H9 (cell line): ENCODE data around the gene GDF15. TPM values are rescaled to one million over a fixed set of nuclear protein-coding genes. Genes with fewer than 3 reads are reported as not detected.

Experiments
- DNase-seq: peaks from one replicate; pipeline ENCODE4 v3.0.0-alpha.2; 2017
- H2AFZ ChIP-seq: one replicate; pipeline ENCODE4 v1.6.1; 2013; ENCODE audit warnings: mild to moderate bottlenecking, low read length, control low read depth, moderate library complexity
- H2AK5ac ChIP-seq: 2 replicates; pipeline ENCODE4 v1.6.1; 2013; ENCODE audit warnings: low read length, control low read depth, mixed read lengths; ENCODE audit not compliant: insufficient read length
- H2BK120ac ChIP-seq: one replicate; pipeline ENCODE4 v1.6.1; 2013; ENCODE audit warnings: low read depth, mild to moderate bottlenecking, low read length, control low read depth, inconsistent platforms; ENCODE audit not compliant: poor library complexity, severe bottlenecking
- H2BK12ac ChIP-seq: 2 replicates; pipeline ENCODE4 v1.6.1; 2013; ENCODE audit warnings: low read length, control low read depth, mixed read lengths, low read depth; ENCODE audit not compliant: insufficient read length
- H2BK15ac ChIP-seq: 2 replicates; pipeline ENCODE4 v1.6.1; 2013; ENCODE audit warnings: low read depth, low read length, control low read depth
- H2BK20ac ChIP-seq: one replicate; pipeline ENCODE4 v1.6.1; 2013; ENCODE audit warnings: low read depth, mild to moderate bottlenecking, low read length, control low read depth, inconsistent platforms; ENCODE audit not compliant: poor library complexity, severe bottlenecking
- H2BK5ac ChIP-seq: 2 replicates; pipeline ENCODE4 v1.6.1; 2013; ENCODE audit warnings: low read length, control low read depth, mixed read lengths; ENCODE audit not compliant: insufficient read length
- H3K14ac ChIP-seq: 2 replicates; pipeline ENCODE4 v1.6.1; 2013; ENCODE audit warnings: low read length, control low read depth; ENCODE audit not compliant: insufficient read depth
- H3K18ac ChIP-seq: 2 replicates; pipeline ENCODE4 v1.6.1; 2013; ENCODE audit warnings: low read depth, mild to moderate bottlenecking, mixed read lengths, low read length, control low read depth; ENCODE audit not compliant: insufficient read length
- H3K23ac ChIP-seq: 2 replicates; pipeline ENCODE4 v1.6.1; 2013; ENCODE audit warnings: low read length, control low read depth, mixed read lengths, low read depth; ENCODE audit not compliant: insufficient read length
- H3K23me2 ChIP-seq: 2 replicates; pipeline ENCODE4 v1.6.1; 2013; ENCODE audit warnings: low read depth, mild to moderate bottlenecking, mixed read lengths, low read length, control low read depth; ENCODE audit not compliant: insufficient read length, poor library complexity, severe bottlenecking
- H3K27ac ChIP-seq: 2 replicates; pipeline ENCODE4 v1.5.1; 2013; ENCODE audit warnings: low read length, control low read depth, mixed read lengths, low read depth; ENCODE audit not compliant: insufficient read length
- H3K27me3 ChIP-seq: 2 replicates; pipeline ENCODE4 v1.6.1; 2013; ENCODE audit warnings: low read length, control low read depth, inconsistent platforms; ENCODE audit not compliant: insufficient read depth
- H3K4ac ChIP-seq: 2 replicates; pipeline ENCODE4 v1.6.1; 2013; ENCODE audit warnings: low read depth, mild to moderate bottlenecking, control low read depth, inconsistent platforms, low read length, moderate library complexity
- H3K4me1 ChIP-seq: 2 replicates; pipeline ENCODE4 v1.6.1; 2013; ENCODE audit warnings: low read length, control low read depth, inconsistent platforms; ENCODE audit not compliant: insufficient read depth
- H3K4me2 ChIP-seq: 2 replicates; pipeline ENCODE4 v1.6.1; 2013; ENCODE audit warnings: low read length, control low read depth, mixed read lengths; ENCODE audit not compliant: insufficient read length, insufficient read depth
- H3K56ac ChIP-seq: 2 replicates; pipeline ENCODE4 v1.6.1; 2013; ENCODE audit warnings: low read depth, mild to moderate bottlenecking, mixed read lengths, low read length, control low read depth; ENCODE audit not compliant: insufficient read length
- H3K79me1 ChIP-seq: 2 replicates; pipeline ENCODE4 v1.6.1; 2013; ENCODE audit warnings: low read depth, mild to moderate bottlenecking, moderate library complexity, low read length, control low read depth, inconsistent platforms; ENCODE audit not compliant: insufficient read depth, poor library complexity, severe bottlenecking
- H3K79me2 ChIP-seq: 2 replicates; pipeline ENCODE4 v1.6.1; 2013; ENCODE audit warnings: low read length, control low read depth, inconsistent platforms; ENCODE audit not compliant: insufficient read depth
- H3K9ac ChIP-seq: 2 replicates; pipeline ENCODE4 v1.6.1; 2013; ENCODE audit warnings: low read length, control low read depth, mixed read lengths; ENCODE audit not compliant: insufficient read length; ENCODE audit errors: extremely low read depth
- H3K9me3 ChIP-seq: one replicate; pipeline ENCODE4 v1.6.1; 2013; ENCODE audit warnings: low read depth, low read length, inconsistent platforms; ENCODE audit not compliant: control insufficient read depth
- H3T11ph ChIP-seq: one replicate; pipeline ENCODE4 v1.6.1; 2013; ENCODE audit warnings: mild to moderate bottlenecking, low read length, control low read depth, inconsistent platforms
- H4K20me1 ChIP-seq: one replicate; pipeline ENCODE4 v1.6.1; 2013; ENCODE audit not compliant: control insufficient read depth, insufficient read length, insufficient read depth
- H4K5ac ChIP-seq: 2 replicates; pipeline ENCODE4 v1.6.1; 2013; ENCODE audit warnings: low read depth, mild to moderate bottlenecking, mixed read lengths, low read length, control low read depth; ENCODE audit not compliant: insufficient read length
- H4K8ac ChIP-seq: replicated peaks from 2 replicates; pipeline ENCODE4 v1.6.1; 2013; ENCODE audit warnings: low read length, control low read depth, mixed read lengths, low read depth; ENCODE audit not compliant: insufficient read length
- H4K91ac ChIP-seq: 2 replicates; pipeline ENCODE4 v1.6.1; 2013; ENCODE audit warnings: low read depth, mild to moderate bottlenecking, moderate library complexity, mixed read lengths, low read length, control low read depth; ENCODE audit not compliant: insufficient read length
- H3K27ac Mint-ChIP-seq, 3 experiments: 2 replicates in 2 of 3; 3 replicates in 1 of 3; pipeline ENCODE4 v1.8.0; 2020 to 2021; ENCODE audit warnings: mixed read lengths in 3 of 3, mild to moderate bottlenecking in 1 of 3, moderate library complexity in 1 of 3
- H3K27me3 Mint-ChIP-seq: 2 replicates; pipeline ENCODE4 v1.8.0; 2021; ENCODE audit warnings: low read depth, mild to moderate bottlenecking, moderate library complexity, mixed read lengths
- H3K36me3 Mint-ChIP-seq, 3 experiments: 2 replicates in 2 of 3; 3 replicates in 1 of 3; pipeline ENCODE4 v1.8.0; 2020 to 2021; ENCODE audit warnings: low read depth in 3 of 3, mixed read lengths in 3 of 3; ENCODE audit not compliant: insufficient read depth in 1 of 3
- H3K4me1 Mint-ChIP-seq, 2 experiments: 2 replicates each; pipeline ENCODE4 v1.8.0; 2020; ENCODE audit warnings: mixed read lengths in 2 of 2
- H3K4me3 Mint-ChIP-seq, 2 experiments: 2 replicates in 1 of 2; 3 replicates in 1 of 2; pipeline ENCODE4 v1.8.0; 2020 to 2021; ENCODE audit warnings: mild to moderate bottlenecking in 2 of 2, mixed read lengths in 2 of 2, moderate library complexity in 1 of 2
- H3K9me3 Mint-ChIP-seq, 2 experiments: 2 replicates in 1 of 2; 3 replicates in 1 of 2; pipeline ENCODE4 v1.8.0; 2020; ENCODE audit warnings: mild to moderate bottlenecking in 2 of 2, mixed read lengths in 2 of 2, moderate library complexity in 1 of 2
- WGBS: extraction: QIAGEN DNeasy Blood & Tissue Kit; methylation state at CpG from one replicate; pipeline ENCODE4 v1.1.7; 2013; ENCODE audit warnings: missing lambda C conversion rate, low lambda C conversion rate, mixed read lengths; ENCODE audit not compliant: insufficient read length; ENCODE audit errors: extremely low coverage; 5-methylcytosine and 5-hydroxymethylcytosine counted together
- total RNA-seq: library from RNA; stranded (reverse); gene quantifications from 2 replicates; pipeline ENCODE4 v1.2.1, GENCODE V29; 2021
- TF ChIP-seq, protein P1 (sequence below): fragments of 200-600 bp; sonication (generic); conservative IDR thresholded peaks from 3 replicates; pipeline ENCODE4 v1.8.0; 2021; ENCODE audit warnings: antibody characterized with exemption, mild to moderate bottlenecking

The GDF15 gene
- total RNA-seq, 1 experiment from 2014 or later = 5.7 TPM

DNA sequence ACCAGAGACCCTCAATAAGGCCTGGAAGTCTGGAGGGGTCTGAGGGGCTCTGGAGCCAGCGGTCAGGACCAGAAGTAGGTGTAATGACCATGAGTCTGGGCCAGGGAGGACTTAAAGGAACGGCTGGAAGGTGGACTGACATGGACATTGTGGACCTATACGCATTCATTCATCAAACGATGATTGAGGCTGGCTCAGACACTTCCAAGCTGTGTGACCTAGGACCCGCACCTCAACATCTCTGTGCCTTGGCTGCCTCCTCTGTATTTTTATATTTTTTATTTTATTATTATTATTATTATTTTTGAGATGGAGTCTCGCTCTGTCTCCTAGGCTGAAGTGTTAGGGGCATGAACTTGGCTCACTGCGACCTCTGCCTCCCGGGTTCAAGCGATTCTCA, 20.8 kb downstream of the GDF15 start:
- TF ChIP-seq, protein P1, sequence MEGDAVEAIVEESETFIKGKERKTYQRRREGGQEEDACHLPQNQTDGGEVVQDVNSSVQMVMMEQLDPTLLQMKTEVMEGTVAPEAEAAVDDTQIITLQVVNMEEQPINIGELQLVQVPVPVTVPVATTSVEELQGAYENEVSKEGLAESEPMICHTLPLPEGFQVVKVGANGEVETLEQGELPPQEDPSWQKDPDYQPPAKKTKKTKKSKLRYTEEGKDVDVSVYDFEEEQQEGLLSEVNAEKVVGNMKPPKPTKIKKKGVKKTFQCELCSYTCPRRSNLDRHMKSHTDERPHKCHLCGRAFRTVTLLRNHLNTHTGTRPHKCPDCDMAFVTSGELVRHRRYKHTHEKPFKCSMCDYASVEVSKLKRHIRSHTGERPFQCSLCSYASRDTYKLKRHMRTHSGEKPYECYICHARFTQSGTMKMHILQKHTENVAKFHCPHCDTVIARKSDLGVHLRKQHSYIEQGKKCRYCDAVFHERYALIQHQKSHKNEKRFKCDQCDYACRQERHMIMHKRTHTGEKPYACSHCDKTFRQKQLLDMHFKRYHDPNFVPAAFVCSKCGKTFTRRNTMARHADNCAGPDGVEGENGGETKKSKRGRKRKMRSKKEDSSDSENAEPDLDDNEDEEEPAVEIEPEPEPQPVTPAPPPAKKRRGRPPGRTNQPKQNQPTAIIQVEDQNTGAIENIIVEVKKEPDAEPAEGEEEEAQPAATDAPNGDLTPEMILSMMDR = no peak
- no peak overlapping the region for H3K9ac ChIP-seq
- H3K79me2 ChIP-seq = no peaks in the 10 kb centered on the region
- H3K27me3 ChIP-seq = no peaks in the 10 kb centered on the region
- no peak overlapping the region for H2AFZ ChIP-seq
- Mint-ChIP-seq H3K9me3 (no peaks in the 10 kb centered on the region), H3K27ac (no peak overlapping the region), H3K4me1 (peaks cover 5 to 11% of the 10 kb centered on the region in 2 experiments), H3K4me3 (no peak overlapping the region), H3K36me3 (no peaks in the 10 kb centered on the region), H3K27me3 (peaks cover 12% of the 10 kb centered on the region)
- H2BK15ac ChIP-seq = no peak overlapping the region
- H3T11ph ChIP-seq = no peak overlapping the region
- H3K4me1 ChIP-seq = no peaks in the 10 kb centered on the region
- WGBS = no CpG with 5 or more reads among the region's 9 CpGs
- no peak overlapping the region for H3K14ac ChIP-seq
- no peak overlapping the region for H3K23ac ChIP-seq
- no peak overlapping the region for H4K5ac ChIP-seq
- H3K18ac ChIP-seq = no peak overlapping the region
- H3K27ac ChIP-seq = no peak overlapping the region
- no peaks in the 10 kb centered on the region for H4K20me1 ChIP-seq
- no peak overlapping the region for H2BK20ac ChIP-seq
- no peak overlapping the region for H3K56ac ChIP-seq
- no peak overlapping the region for H2AK5ac ChIP-seq
- no peaks in the 10 kb centered on the region for H3K9me3 ChIP-seq
- no peak overlapping the region for H3K4me2 ChIP-seq
- DNase-seq = no peak
- H4K8ac ChIP-seq = no peak overlapping the region
- H2BK5ac ChIP-seq = no peak overlapping the region
- H2BK12ac ChIP-seq = no peak overlapping the region
- H2BK120ac ChIP-seq = no peak overlapping the region
- no peaks in the 10 kb centered on the region for H3K23me2 ChIP-seq
- H4K91ac ChIP-seq = no peak overlapping the region
- no peak overlapping the region for H3K4ac ChIP-seq
- H3K79me1 ChIP-seq = no peaks in the 10 kb centered on the region
